Cortex of kidney (tissue), 1 donor: Measurements from ENCODE around the gene LRRC49.
"Not testable (repeated sequence)": the region's sequence is repeated elsewhere in the genome, so short reads cannot be mapped to it uniquely, and the experiment has no call there.

Experiments
- DNase-seq: peaks from one replicate; lab custom pipeline; 2025; lab: John Stamatoyannopoulos, UW

LRRC49 gene

DNA sequence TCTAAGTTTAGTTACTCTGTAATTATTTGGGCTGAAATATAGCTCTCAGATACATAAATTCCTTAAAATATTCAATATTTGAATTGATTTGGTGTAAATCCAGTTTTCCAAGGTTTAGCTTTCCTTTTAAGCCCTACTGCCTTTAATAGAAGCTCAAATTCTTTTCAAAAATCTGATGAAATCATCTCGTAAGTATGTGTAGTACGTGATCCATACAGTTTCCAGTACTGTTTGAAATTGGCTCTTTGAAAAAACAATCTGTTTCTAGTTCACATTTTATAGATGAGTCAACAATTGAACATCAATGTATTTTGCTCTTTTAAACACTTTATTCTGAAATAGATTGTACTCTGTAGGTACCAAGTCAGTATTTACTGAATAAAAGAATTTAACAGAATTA, 84.2 kb downstream of the LRRC49 start:
- no peak for DNase-seq

DNA sequence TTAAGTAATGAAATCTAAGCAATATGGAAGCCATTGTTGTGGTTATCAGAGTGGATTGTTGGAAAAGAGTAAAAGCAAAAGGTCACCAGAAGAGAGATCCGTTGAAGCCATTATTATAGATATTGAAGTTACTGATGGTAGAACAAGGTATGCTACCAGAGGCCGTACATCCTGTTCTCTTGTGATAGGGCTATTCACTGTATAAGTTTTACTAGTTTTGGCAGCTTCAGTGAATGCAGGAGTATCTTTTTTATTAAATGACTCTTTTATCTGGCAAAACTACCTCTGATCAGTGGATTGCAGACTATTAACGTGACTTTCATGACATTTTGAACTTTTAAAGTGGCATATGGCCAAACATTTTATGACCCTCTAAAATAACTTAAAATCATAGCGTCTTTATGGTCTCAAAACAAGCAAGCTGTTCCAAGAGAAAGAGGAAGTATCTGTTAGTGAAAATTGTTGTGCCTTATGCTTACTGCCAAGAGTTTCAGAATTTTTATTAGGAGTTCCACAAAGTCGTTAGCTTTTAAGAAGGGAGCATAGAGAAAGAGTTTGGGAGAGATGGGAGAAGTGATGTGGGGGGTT, 102.9 kb downstream of the LRRC49 start:
- DNase-seq: no peak

DNA sequence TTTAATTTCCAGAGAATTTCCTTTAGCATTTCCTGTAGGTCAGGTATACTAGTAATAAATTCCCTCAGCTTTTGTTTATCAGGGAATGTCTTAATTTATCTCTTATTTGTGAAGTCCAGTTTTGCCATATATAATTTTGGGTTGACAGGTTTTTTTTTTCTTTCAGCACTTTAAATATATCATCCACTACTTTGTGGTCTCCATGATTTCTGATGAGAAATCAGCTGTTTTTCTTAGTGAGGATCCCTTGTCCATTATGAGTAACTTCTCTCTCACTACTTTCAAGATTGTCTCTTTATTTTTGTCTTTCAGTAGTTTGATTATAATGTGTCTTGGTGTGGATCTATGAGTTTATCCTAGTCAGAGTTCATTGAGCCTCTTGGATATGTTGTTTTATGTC, 105.7 kb downstream of the LRRC49 start:
- no peak for DNase-seq

GRCh38 chr15:71002316-71002715, 109.7 kb downstream of the LRRC49 start:
- no peak for DNase-seq

DNA sequence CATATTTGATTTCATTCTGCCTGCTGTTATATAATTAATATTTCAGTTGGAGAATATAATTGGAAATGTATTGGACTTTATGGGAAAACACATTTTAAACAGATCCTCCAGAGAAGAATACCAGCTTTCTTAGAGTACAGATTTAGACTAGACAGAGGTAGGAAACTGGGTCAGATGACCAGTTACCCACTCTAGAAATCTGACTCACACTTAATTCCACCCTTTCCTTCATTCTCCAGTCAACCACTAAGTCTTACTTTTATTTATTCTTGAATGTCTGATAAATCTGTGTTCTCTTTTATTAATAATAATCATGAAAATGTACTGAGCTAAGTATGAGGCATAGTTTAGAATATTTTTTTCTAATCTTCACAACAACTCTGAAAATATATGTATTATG, 110.7 kb downstream of the LRRC49 start:
- no peak for DNase-seq

- DNase-seq: not testable (repeated sequence)
These were observed 111.9 kb downstream of the LRRC49 start for GRCh38 chr15:71004506-71004905.

DNA sequence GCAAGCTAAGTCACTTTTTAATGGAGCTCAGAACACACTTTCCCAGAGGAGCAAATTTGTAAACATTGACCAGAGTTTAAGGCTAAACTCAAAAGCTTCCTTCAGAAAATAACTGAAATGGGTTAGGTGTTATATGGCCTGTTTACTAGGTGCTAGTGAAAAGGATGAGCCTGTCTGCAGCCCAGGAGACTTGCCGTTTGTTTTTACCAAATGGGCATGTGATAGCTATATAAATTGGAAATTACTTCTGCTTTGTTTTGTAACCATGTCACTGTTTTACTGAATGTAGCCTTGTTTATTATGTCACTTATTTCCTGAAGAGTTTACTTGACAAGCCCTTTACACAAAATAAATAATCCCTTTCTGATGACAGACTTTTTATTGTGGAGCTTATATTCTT, 113.3 kb downstream of the LRRC49 start:
- DNase-seq: no peak

GRCh38 chr15:71008250-71008870, 115.7 kb downstream of the LRRC49 start:
- DNase-seq: no peak

DNA sequence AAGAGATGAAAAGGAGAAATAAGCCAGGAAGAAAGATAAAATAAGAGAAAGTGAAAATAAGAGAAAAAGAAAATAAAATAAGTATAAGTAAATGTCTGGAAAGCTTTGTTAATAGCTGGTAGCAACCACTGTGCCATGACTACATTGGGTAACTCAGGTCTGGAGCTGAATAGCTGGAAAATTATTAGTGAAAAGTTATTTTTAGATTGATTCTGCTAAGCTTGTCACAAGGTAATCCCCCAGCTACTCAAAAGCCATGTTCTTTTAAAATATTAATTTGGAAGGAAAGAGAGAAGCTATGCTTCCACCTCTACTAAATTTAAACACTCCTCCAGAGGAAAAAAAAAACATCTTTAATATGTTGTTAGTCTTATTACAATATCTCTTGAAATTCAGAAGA, 117.8 kb downstream of the LRRC49 start:
- no peak for DNase-seq

- DNase-seq: no peak
These were observed 118.4 kb downstream of the LRRC49 start for GRCh38 chr15:71010997-71011396.

GRCh38 chr15:71011503-71012155, 119.0 kb downstream of the LRRC49 start:
- no peak for DNase-seq

GRCh38 chr15:71013446-71013845, 120.8 kb downstream of the LRRC49 start:
- DNase-seq: no peak

DNA sequence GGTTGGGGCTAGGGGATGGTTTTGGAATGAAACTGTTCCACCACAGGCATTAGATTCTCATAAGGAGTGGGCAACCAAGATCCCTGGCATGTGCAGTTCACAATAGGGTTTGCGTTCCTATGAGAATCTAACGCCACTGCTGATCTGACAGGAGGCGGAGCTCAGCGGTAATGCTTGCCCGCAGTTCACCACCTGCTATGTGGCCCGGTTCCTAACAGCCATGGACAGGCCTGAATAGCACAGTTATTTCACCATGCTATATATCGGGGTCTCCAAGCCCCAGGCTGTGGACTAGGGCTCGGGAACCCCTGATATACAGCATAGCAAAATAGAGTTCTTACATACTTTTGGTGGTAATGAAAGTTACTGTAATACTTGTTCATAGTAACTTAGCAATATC, 122.7 kb downstream of the LRRC49 start:
- DNase-seq: no peak

DNA sequence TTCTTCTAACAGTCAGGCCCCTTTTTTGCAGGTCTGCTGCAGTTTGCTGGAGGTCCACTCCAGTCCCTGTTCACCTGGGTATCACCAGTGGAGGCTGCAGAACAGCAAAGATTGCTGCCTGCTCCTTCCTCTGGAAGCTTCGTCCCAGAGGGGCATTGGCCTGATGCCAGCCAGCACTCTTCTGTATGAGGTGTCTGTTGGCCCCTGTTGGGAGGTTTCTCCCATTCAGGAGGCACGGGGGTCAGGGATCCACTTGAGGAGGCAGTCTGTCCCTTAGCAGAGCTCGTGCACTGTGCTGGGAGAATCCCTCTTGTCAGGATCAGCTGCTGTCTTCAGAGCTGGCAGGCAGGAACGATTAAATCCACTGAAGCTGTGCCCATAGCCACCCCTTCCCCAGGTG, 138.6 kb downstream of the LRRC49 start:
- DNase-seq: not testable (repeated sequence)

DNA sequence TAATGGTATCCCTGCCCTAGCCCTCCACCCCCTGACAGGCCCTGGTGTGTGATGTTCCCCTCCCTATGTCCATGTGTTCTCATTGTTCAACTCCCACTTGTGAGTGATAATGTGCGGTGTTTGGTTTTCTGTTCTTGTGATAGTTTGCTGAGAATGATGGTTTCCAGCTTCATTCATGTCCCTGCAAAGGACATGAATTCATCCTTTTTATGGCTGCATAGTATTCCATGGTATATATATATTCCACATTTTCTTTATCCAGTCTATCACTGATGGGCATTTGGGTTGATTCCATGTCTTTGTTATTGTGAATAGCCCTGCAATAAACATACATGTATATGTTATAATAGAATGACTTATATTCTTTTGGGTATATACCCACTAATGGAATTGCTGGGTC, 142.9 kb downstream of the LRRC49 start:
- not testable (repeated sequence) for DNase-seq

- DNase-seq: no peak
These were observed 149.8 kb downstream of the LRRC49 start for GRCh38 chr15:71042356-71042922.

DNA sequence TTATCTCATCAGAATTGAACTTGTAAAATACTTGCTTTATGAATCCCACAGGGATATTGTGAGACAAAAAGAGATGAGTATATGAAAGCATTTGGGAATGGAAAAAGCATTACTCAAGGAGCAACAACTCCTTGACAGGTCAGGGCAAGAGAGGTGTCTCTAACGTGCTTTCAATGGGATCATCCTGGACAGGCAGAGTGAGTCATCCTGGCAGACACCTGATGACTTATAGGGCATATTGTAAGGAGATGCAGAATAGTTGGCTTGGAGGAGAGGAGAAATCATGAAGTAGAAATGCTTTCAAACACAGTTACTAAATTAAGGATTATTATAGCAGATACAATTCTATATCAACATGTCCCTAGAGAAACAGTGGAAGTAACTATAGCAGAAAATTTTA, 150.7 kb downstream of the LRRC49 start:
- no peak for DNase-seq

GRCh38 chr15:71044006-71044405, 151.4 kb downstream of the LRRC49 start:
- no peak for DNase-seq

DNA sequence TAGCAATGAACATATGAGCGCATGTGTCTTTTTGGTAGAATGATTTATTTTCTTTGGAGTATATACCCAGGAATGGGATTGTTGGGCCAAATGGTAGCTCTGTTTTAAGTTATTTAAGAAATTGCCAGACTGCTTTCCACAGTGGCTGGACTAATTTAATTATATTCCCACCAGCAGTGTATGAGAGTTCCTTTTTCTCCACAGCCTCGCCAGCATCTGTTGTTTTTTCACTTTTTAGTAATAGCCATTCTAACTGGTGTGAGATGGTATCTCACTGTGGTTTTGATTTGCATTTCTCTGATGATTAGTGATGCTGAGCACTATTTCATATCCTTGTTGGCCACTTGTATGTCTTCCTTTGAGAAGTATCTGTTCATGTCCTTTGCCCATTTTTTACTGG, 153.5 kb downstream of the LRRC49 start:
- DNase-seq: not testable (repeated sequence)

DNA sequence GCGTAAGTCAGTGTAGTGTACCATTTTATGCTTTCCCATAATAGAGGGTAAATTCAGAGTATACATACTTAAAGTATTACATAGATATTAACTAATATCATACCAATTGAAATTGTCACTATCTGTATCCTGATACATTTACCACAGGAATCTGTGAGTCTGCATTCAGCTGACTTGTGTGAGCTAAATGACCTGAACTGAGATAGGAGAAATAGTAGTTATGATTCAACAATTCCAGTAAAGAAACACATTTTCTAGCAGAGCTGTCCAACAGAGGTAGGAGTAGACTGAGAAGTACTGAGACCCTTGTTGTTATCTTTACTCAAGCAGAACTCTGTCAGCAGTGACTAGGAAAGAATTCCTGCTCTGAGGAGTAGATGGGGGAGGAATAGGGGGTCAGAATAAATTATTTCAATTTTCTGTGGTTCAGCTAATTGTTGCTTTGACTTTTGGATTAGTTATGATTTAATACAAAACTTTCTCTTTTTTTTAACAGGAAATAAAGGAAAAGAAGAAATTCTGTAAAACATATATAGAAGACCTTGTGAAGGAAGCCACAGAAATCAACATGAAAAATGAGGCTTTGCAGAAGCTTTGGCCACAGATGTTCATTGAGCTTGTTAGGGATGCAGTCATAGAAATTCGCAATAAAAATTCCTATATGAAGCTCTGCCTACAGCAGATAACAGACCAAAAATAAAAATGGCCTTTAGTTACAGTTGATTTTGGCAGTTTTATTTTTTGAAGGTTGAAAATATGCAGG, 156.5 kb downstream of the LRRC49 start:
- no peak for DNase-seq

DNA sequence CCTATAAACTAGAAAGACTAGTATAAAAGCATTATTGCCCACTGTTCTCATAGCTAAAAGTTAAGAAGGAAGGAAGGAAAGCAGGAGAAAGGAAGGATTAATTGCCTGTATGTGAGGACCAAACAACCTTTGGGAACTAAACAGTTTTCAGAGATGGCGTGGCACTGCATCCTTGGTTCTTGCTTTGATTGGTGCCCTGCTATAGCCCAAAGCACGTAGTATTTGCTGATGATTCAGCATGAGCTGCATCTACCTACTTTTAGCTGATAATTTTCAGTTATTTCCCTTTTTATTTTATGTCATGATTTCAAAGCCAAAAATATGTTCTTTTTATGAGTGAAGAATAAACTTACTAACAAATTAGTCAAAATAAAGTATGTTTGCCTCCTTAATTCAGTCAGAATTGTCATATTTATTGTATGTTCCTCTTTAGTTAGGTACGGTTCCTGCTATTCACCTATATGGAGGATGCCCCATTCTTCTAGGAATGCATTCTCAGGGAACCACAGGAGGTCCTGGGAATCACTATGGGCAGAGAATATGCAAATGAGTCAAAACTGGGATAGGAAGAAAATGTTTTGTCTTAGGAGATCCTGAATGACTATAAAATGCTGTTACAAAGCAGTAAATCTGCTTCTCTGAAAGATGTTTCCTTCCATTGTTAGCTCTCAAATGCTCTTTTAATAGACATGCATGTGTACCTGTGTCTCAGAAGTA, 157.2 kb downstream of the LRRC49 start:
- DNase-seq: no peak

GRCh38 chr15:71050461-71050860, 157.8 kb downstream of the LRRC49 start:
- DNase-seq: no peak
